ENCODE results near the gene HOXD9.

- TF ChIP-seq POLR2A (IDR thresholded peaks at IDR 0.05): no peak
- no peak for TF ChIP-seq CTCF (IDR thresholded peaks at IDR 0.05)
These were observed 11.5 kb downstream of the HOXD9 start for GRCh38 chr2:176134035-176134434.
